H9 (cell line): Measurements from ENCODE around the gene PDE4A. TPM values are rescaled to one million over a fixed set of nuclear protein-coding genes. Genes with fewer than 3 reads are reported as not detected.

Source experiments
- DNase-seq: peaks from one replicate; pipeline ENCODE4 v3.0.0-alpha.2; 2017
- H2AFZ ChIP-seq: one replicate; pipeline ENCODE4 v1.6.1; 2013; ENCODE audit warnings: mild to moderate bottlenecking, low read length, control low read depth, moderate library complexity
- H2AK5ac ChIP-seq: 2 replicates; pipeline ENCODE4 v1.6.1; 2013; ENCODE audit warnings: low read length, control low read depth, mixed read lengths; ENCODE audit not compliant: insufficient read length
- H2BK120ac ChIP-seq: one replicate; pipeline ENCODE4 v1.6.1; 2013; ENCODE audit warnings: low read depth, mild to moderate bottlenecking, low read length, control low read depth, inconsistent platforms; ENCODE audit not compliant: poor library complexity, severe bottlenecking
- H2BK12ac ChIP-seq: 2 replicates; pipeline ENCODE4 v1.6.1; 2013; ENCODE audit warnings: low read length, control low read depth, mixed read lengths, low read depth; ENCODE audit not compliant: insufficient read length
- H2BK15ac ChIP-seq: 2 replicates; pipeline ENCODE4 v1.6.1; 2013; ENCODE audit warnings: low read depth, low read length, control low read depth
- H2BK20ac ChIP-seq: one replicate; pipeline ENCODE4 v1.6.1; 2013; ENCODE audit warnings: low read depth, mild to moderate bottlenecking, low read length, control low read depth, inconsistent platforms; ENCODE audit not compliant: poor library complexity, severe bottlenecking
- H2BK5ac ChIP-seq: 2 replicates; pipeline ENCODE4 v1.6.1; 2013; ENCODE audit warnings: low read length, control low read depth, mixed read lengths; ENCODE audit not compliant: insufficient read length
- H3K14ac ChIP-seq: 2 replicates; pipeline ENCODE4 v1.6.1; 2013; ENCODE audit warnings: low read length, control low read depth; ENCODE audit not compliant: insufficient read depth
- H3K18ac ChIP-seq: 2 replicates; pipeline ENCODE4 v1.6.1; 2013; ENCODE audit warnings: low read depth, mild to moderate bottlenecking, mixed read lengths, low read length, control low read depth; ENCODE audit not compliant: insufficient read length
- H3K23ac ChIP-seq: 2 replicates; pipeline ENCODE4 v1.6.1; 2013; ENCODE audit warnings: low read length, control low read depth, mixed read lengths, low read depth; ENCODE audit not compliant: insufficient read length
- H3K23me2 ChIP-seq: 2 replicates; pipeline ENCODE4 v1.6.1; 2013; ENCODE audit warnings: low read depth, mild to moderate bottlenecking, mixed read lengths, low read length, control low read depth; ENCODE audit not compliant: insufficient read length, poor library complexity, severe bottlenecking
- H3K27ac ChIP-seq: 2 replicates; pipeline ENCODE4 v1.5.1; 2013; ENCODE audit warnings: low read length, control low read depth, mixed read lengths, low read depth; ENCODE audit not compliant: insufficient read length
- H3K27me3 ChIP-seq: 2 replicates; pipeline ENCODE4 v1.6.1; 2013; ENCODE audit warnings: low read length, control low read depth, inconsistent platforms; ENCODE audit not compliant: insufficient read depth
- H3K4ac ChIP-seq: 2 replicates; pipeline ENCODE4 v1.6.1; 2013; ENCODE audit warnings: low read depth, mild to moderate bottlenecking, control low read depth, inconsistent platforms, low read length, moderate library complexity
- H3K4me1 ChIP-seq: 2 replicates; pipeline ENCODE4 v1.6.1; 2013; ENCODE audit warnings: low read length, control low read depth, inconsistent platforms; ENCODE audit not compliant: insufficient read depth
- H3K4me2 ChIP-seq: 2 replicates; pipeline ENCODE4 v1.6.1; 2013; ENCODE audit warnings: low read length, control low read depth, mixed read lengths; ENCODE audit not compliant: insufficient read length, insufficient read depth
- H3K56ac ChIP-seq: 2 replicates; pipeline ENCODE4 v1.6.1; 2013; ENCODE audit warnings: low read depth, mild to moderate bottlenecking, mixed read lengths, low read length, control low read depth; ENCODE audit not compliant: insufficient read length
- H3K79me1 ChIP-seq: 2 replicates; pipeline ENCODE4 v1.6.1; 2013; ENCODE audit warnings: low read depth, mild to moderate bottlenecking, moderate library complexity, low read length, control low read depth, inconsistent platforms; ENCODE audit not compliant: insufficient read depth, poor library complexity, severe bottlenecking
- H3K79me2 ChIP-seq: 2 replicates; pipeline ENCODE4 v1.6.1; 2013; ENCODE audit warnings: low read length, control low read depth, inconsistent platforms; ENCODE audit not compliant: insufficient read depth
- H3K9ac ChIP-seq: 2 replicates; pipeline ENCODE4 v1.6.1; 2013; ENCODE audit warnings: low read length, control low read depth, mixed read lengths; ENCODE audit not compliant: insufficient read length; ENCODE audit errors: extremely low read depth
- H3K9me3 ChIP-seq: one replicate; pipeline ENCODE4 v1.6.1; 2013; ENCODE audit warnings: low read depth, low read length, inconsistent platforms; ENCODE audit not compliant: control insufficient read depth
- H3T11ph ChIP-seq: one replicate; pipeline ENCODE4 v1.6.1; 2013; ENCODE audit warnings: mild to moderate bottlenecking, low read length, control low read depth, inconsistent platforms
- H4K20me1 ChIP-seq: one replicate; pipeline ENCODE4 v1.6.1; 2013; ENCODE audit not compliant: control insufficient read depth, insufficient read length, insufficient read depth
- H4K5ac ChIP-seq: 2 replicates; pipeline ENCODE4 v1.6.1; 2013; ENCODE audit warnings: low read depth, mild to moderate bottlenecking, mixed read lengths, low read length, control low read depth; ENCODE audit not compliant: insufficient read length
- H4K8ac ChIP-seq: replicated peaks from 2 replicates; pipeline ENCODE4 v1.6.1; 2013; ENCODE audit warnings: low read length, control low read depth, mixed read lengths, low read depth; ENCODE audit not compliant: insufficient read length
- H4K91ac ChIP-seq: 2 replicates; pipeline ENCODE4 v1.6.1; 2013; ENCODE audit warnings: low read depth, mild to moderate bottlenecking, moderate library complexity, mixed read lengths, low read length, control low read depth; ENCODE audit not compliant: insufficient read length
- H3K27ac Mint-ChIP-seq, 3 experiments: 2 replicates in 2 of 3; 3 replicates in 1 of 3; pipeline ENCODE4 v1.8.0; 2020 to 2021; ENCODE audit warnings: mixed read lengths in 3 of 3, mild to moderate bottlenecking in 1 of 3, moderate library complexity in 1 of 3
- H3K27me3 Mint-ChIP-seq: 2 replicates; pipeline ENCODE4 v1.8.0; 2021; ENCODE audit warnings: low read depth, mild to moderate bottlenecking, moderate library complexity, mixed read lengths
- H3K36me3 Mint-ChIP-seq, 3 experiments: 2 replicates in 2 of 3; 3 replicates in 1 of 3; pipeline ENCODE4 v1.8.0; 2020 to 2021; ENCODE audit warnings: low read depth in 3 of 3, mixed read lengths in 3 of 3; ENCODE audit not compliant: insufficient read depth in 1 of 3
- H3K4me1 Mint-ChIP-seq, 2 experiments: 2 replicates each; pipeline ENCODE4 v1.8.0; 2020; ENCODE audit warnings: mixed read lengths in 2 of 2
- H3K4me3 Mint-ChIP-seq, 2 experiments: 2 replicates in 1 of 2; 3 replicates in 1 of 2; pipeline ENCODE4 v1.8.0; 2020 to 2021; ENCODE audit warnings: mild to moderate bottlenecking in 2 of 2, mixed read lengths in 2 of 2, moderate library complexity in 1 of 2
- H3K9me3 Mint-ChIP-seq, 2 experiments: 2 replicates in 1 of 2; 3 replicates in 1 of 2; pipeline ENCODE4 v1.8.0; 2020; ENCODE audit warnings: mild to moderate bottlenecking in 2 of 2, mixed read lengths in 2 of 2, moderate library complexity in 1 of 2
- WGBS: extraction: QIAGEN DNeasy Blood & Tissue Kit; methylation state at CpG from one replicate; pipeline ENCODE4 v1.1.7; 2013; ENCODE audit warnings: missing lambda C conversion rate, low lambda C conversion rate, mixed read lengths; ENCODE audit not compliant: insufficient read length; ENCODE audit errors: extremely low coverage; 5-methylcytosine and 5-hydroxymethylcytosine counted together
- total RNA-seq: library from RNA; stranded (reverse); gene quantifications from 2 replicates; pipeline ENCODE4 v1.2.1, GENCODE V29; 2021
- TF ChIP-seq, protein P1 (sequence below): fragments of 200-600 bp; sonication (generic); conservative IDR thresholded peaks from 3 replicates; pipeline ENCODE4 v1.8.0; 2021; ENCODE audit warnings: antibody characterized with exemption, mild to moderate bottlenecking

Gene PDE4A
- total RNA-seq, 1 experiment from 2014 or later = 8.5 TPM

DNA sequence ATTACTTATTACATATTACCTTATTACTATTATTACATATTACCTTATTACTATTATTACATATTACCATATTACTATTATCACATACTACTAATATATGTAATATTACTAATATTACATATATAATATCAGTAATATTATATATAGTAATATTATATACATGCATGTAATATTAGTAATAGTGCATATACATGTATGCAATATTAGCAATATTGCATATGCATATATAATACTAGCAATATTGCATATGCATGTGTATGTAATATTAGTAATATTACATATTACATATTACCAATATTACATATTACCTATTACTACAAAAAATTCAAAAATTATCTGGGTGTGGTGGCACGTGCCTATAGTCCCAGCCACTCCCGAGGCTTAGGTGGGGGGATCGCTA lies 22.4 kb downstream of the PDE4A start:
- H3K14ac ChIP-seq = no peak overlapping the region
- no peak overlapping the region for H3K27ac ChIP-seq
- Mint-ChIP-seq H3K27ac (no peak overlapping the region), H3K4me1 (no peaks in the 10 kb centered on the region), H3K27me3 (peaks cover 3% of the 10 kb centered on the region), H3K36me3 (no peaks in the 10 kb centered on the region), H3K9me3 (no peaks in the 10 kb centered on the region), H3K4me3 (no peak overlapping the region)
- no peaks in the 10 kb centered on the region for H3K79me1 ChIP-seq
- H2AK5ac ChIP-seq = no peak overlapping the region
- no peak overlapping the region for H2BK20ac ChIP-seq
- no peak overlapping the region for H2BK5ac ChIP-seq
- no peak overlapping the region for H3K4me2 ChIP-seq
- TF ChIP-seq, protein P1, sequence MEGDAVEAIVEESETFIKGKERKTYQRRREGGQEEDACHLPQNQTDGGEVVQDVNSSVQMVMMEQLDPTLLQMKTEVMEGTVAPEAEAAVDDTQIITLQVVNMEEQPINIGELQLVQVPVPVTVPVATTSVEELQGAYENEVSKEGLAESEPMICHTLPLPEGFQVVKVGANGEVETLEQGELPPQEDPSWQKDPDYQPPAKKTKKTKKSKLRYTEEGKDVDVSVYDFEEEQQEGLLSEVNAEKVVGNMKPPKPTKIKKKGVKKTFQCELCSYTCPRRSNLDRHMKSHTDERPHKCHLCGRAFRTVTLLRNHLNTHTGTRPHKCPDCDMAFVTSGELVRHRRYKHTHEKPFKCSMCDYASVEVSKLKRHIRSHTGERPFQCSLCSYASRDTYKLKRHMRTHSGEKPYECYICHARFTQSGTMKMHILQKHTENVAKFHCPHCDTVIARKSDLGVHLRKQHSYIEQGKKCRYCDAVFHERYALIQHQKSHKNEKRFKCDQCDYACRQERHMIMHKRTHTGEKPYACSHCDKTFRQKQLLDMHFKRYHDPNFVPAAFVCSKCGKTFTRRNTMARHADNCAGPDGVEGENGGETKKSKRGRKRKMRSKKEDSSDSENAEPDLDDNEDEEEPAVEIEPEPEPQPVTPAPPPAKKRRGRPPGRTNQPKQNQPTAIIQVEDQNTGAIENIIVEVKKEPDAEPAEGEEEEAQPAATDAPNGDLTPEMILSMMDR = no peak
- no peaks in the 10 kb centered on the region for H3K27me3 ChIP-seq
- DNase-seq = no peak
- no peak overlapping the region for H2BK120ac ChIP-seq
- H3T11ph ChIP-seq = no peak overlapping the region
- no peak overlapping the region for H3K23ac ChIP-seq
- H3K4me1 ChIP-seq = no peaks in the 10 kb centered on the region
- no peaks in the 10 kb centered on the region for H3K9me3 ChIP-seq
- no peak overlapping the region for H4K91ac ChIP-seq
- H2AFZ ChIP-seq = no peak overlapping the region
- H4K5ac ChIP-seq = no peak overlapping the region
- H4K8ac ChIP-seq = no peak overlapping the region
- no peak overlapping the region for H2BK12ac ChIP-seq
- no peaks in the 10 kb centered on the region for H4K20me1 ChIP-seq
- no peak overlapping the region for H3K18ac ChIP-seq
- H3K4ac ChIP-seq = no peak overlapping the region
- H3K23me2 ChIP-seq = no peaks in the 10 kb centered on the region
- WGBS = no CpG with 5 or more reads among the region's 3 CpGs
- H3K9ac ChIP-seq = no peak overlapping the region
- H3K79me2 ChIP-seq = no peaks in the 10 kb centered on the region
- H2BK15ac ChIP-seq = no peak overlapping the region
- no peak overlapping the region for H3K56ac ChIP-seq
